Naive B cell (primary cell): Measurements from ENCODE around the gene NFATC4. TPM values are rescaled to one million over a fixed set of nuclear protein-coding genes. Genes with fewer than 3 reads are reported as not detected.

Source experiments
- ATAC-seq, 2 donors: fragments of 150-1000 bp; cut with Tn5 transposase; 2 replicates each; pipeline ENCODE4 v1.10.0; 2021; ENCODE audit warnings: low read depth in 2 of 2, mild to moderate bottlenecking in 2 of 2, moderate library complexity in 2 of 2
- DNase-seq: peaks from one replicate; pipeline ENCODE4 v3.0.0; 2022
- H3K27ac Mint-ChIP-seq, 6 donors: one replicate each; pipeline ENCODE4 v1.8.0; 2020 to 2022; ENCODE audit warnings: mild to moderate bottlenecking in 6 of 6, mixed read lengths in 6 of 6, moderate library complexity in 5 of 6, inconsistent platforms in 2 of 6
- H3K27me3 Mint-ChIP-seq, 3 donors: one replicate each; pipeline ENCODE4 v1.8.0; 2021 to 2022; ENCODE audit warnings: mixed read lengths in 3 of 3, mild to moderate bottlenecking in 1 of 3
- H3K36me3 Mint-ChIP-seq, 2 donors: one replicate each; pipeline ENCODE4 v1.8.0; 2020 to 2022; ENCODE audit warnings: mixed read lengths in 2 of 2, inconsistent platforms in 1 of 2, mild to moderate bottlenecking in 1 of 2
- H3K4me1 Mint-ChIP-seq, 3 donors: one replicate each; pipeline ENCODE4 v1.8.0; 2020 to 2022; ENCODE audit warnings: mixed read lengths in 3 of 3, inconsistent platforms in 1 of 3, mild to moderate bottlenecking in 1 of 3, moderate library complexity in 1 of 3
- H3K4me3 Mint-ChIP-seq, 8 donors: one replicate each; pipeline ENCODE4 v1.8.0; 2020 to 2022; ENCODE audit warnings: mild to moderate bottlenecking in 8 of 8, mixed read lengths in 8 of 8, moderate library complexity in 8 of 8, inconsistent platforms in 2 of 8
- H3K9me3 Mint-ChIP-seq, 7 donors: one replicate each; pipeline ENCODE4 v1.8.0; 2020 to 2022; ENCODE audit warnings: mixed read lengths in 7 of 7, mild to moderate bottlenecking in 5 of 7, inconsistent platforms in 2 of 7, moderate library complexity in 1 of 7
- polyA plus RNA-seq, 6 donors: library from polyadenylated mRNA; unstranded; fragments of 300-500 nt; fragmentation: Illumina TruSeq; gene quantifications; one replicate each; pipeline ENCODE4 v1.2.3, GENCODE V29; 2021; ENCODE audit warnings: low read depth in 6 of 6

Gene NFATC4
- polyA plus RNA-seq, 6 donors from 2014 or later: 0.19 to 0.43 TPM; not detected in 4

GRCh38 chr14:24414732-24415420 is 46.9 kb downstream of the NFATC4 start:
- peak overlapping the region in 1 of 6 donors; percentile 57 for H3K27ac Mint-ChIP-seq
- ATAC-seq: no peak

GRCh38 chr14:24415421-24416253 is 47.7 kb downstream of the NFATC4 start:
- ATAC-seq (no peak), DNase-seq (no peak)
- Mint-ChIP-seq H3K36me3 (no peaks in the 10 kb centered on the region), H3K9me3 (no peaks in the 10 kb centered on the region), H3K27ac (peak overlapping the region in 1 of 6 donors; percentile 75), H3K4me1 (peaks cover 0 to 3% (median 0%) of the 10 kb centered on the region in 3 donors), H3K4me3 (no peak overlapping the region), H3K27me3 (peaks cover 8 to 36% (median 30%) of the 10 kb centered on the region in 3 donors)

More at GRCh38 chr14:24414732-24415420, 46.9 kb downstream of the NFATC4 start:
- no peak for DNase-seq
- Mint-ChIP-seq H3K4me1 (peaks cover 0 to 3% (median 0%) of the 10 kb centered on the region in 3 donors), H3K9me3 (no peaks in the 10 kb centered on the region), H3K27me3 (peaks cover 8 to 34% (median 23%) of the 10 kb centered on the region in 3 donors), H3K36me3 (no peaks in the 10 kb centered on the region), H3K4me3 (no peak overlapping the region)

GRCh38 chr14:24416254-24416931 is 48.4 kb downstream of the NFATC4 start:
- DNase-seq (no peak), ATAC-seq (no peak)
- Mint-ChIP-seq H3K27me3 (peaks cover 8 to 36% (median 30%) of the 10 kb centered on the region in 3 donors), H3K9me3 (no peaks in the 10 kb centered on the region), H3K4me3 (no peak overlapping the region), H3K36me3 (no peaks in the 10 kb centered on the region), H3K4me1 (peaks cover 0 to 3% (median 0%) of the 10 kb centered on the region in 3 donors), H3K27ac (peak overlapping the region in 1 of 6 donors; percentile 44)

GRCh38 chr14:24416932-24417619 is 49.1 kb downstream of the NFATC4 start:
- DNase-seq: no peak
- Mint-ChIP-seq H3K36me3 (no peaks in the 10 kb centered on the region), H3K4me1 (peaks cover 0 to 3% (median 0%) of the 10 kb centered on the region in 3 donors), H3K9me3 (no peaks in the 10 kb centered on the region), H3K27me3 (peaks cover 8 to 36% (median 30%) of the 10 kb centered on the region in 3 donors), H3K27ac (no peak overlapping the region), H3K4me3 (no peak overlapping the region)
- no peak for ATAC-seq

- Mint-ChIP-seq H3K9me3 (no peaks in the 10 kb centered on the region), H3K4me1 (peaks cover 0 to 3% (median 0%) of the 10 kb centered on the region in 3 donors), H3K27ac (no peak overlapping the region), H3K27me3 (peaks cover 8 to 36% (median 30%) of the 10 kb centered on the region in 3 donors), H3K4me3 (no peak overlapping the region), H3K36me3 (no peaks in the 10 kb centered on the region)
- no peak for DNase-seq
- ATAC-seq: no peak
These were observed 50.0 kb downstream of the NFATC4 start for GRCh38 chr14:24417832-24418491.

- ATAC-seq (no peak), DNase-seq (no peak)
- H3K27me3 Mint-ChIP-seq: peaks cover 7 to 36% (median 30%) of the 10 kb centered on the region in 3 donors
- H3K4me3 Mint-ChIP-seq: no peak overlapping the region
- H3K9me3 Mint-ChIP-seq: no peaks in the 10 kb centered on the region
- peaks cover 0 to 3% (median 0%) of the 10 kb centered on the region in 3 donors for H3K4me1 Mint-ChIP-seq
- H3K27ac Mint-ChIP-seq: no peak overlapping the region
- no peaks in the 10 kb centered on the region for H3K36me3 Mint-ChIP-seq
These were observed 50.5 kb downstream of the NFATC4 start for GRCh38 chr14:24418492-24418873.

GRCh38 chr14:24422261-24422660 is 54.3 kb downstream of the NFATC4 start:
- Mint-ChIP-seq H3K4me1 (peaks cover 0 to 7% (median 0%) of the 10 kb centered on the region in 3 donors), H3K27me3 (peaks cover 5 to 24% (median 20%) of the 10 kb centered on the region in 3 donors), H3K4me3 (no peak overlapping the region), H3K9me3 (no peaks in the 10 kb centered on the region), H3K36me3 (no peaks in the 10 kb centered on the region), H3K27ac (no peak overlapping the region)
- ATAC-seq: no peak
- DNase-seq: no peak

- DNase-seq (no peak), ATAC-seq (no peak)
- Mint-ChIP-seq H3K4me3 (no peak overlapping the region), H3K27me3 (peaks cover 5 to 24% (median 19%) of the 10 kb centered on the region in 3 donors), H3K36me3 (no peaks in the 10 kb centered on the region), H3K9me3 (no peaks in the 10 kb centered on the region), H3K27ac (no peak overlapping the region), H3K4me1 (peaks cover 0 to 7% (median 5%) of the 10 kb centered on the region in 3 donors)
These were observed 55.0 kb downstream of the NFATC4 start for GRCh38 chr14:24422694-24423601.

GRCh38 chr14:24425704-24426103 is 57.7 kb downstream of the NFATC4 start:
- no peak for ATAC-seq
- DNase-seq: no peak
- H3K4me3 Mint-ChIP-seq: peak overlapping the region in 1 of 8 donors; percentile 14
- no peaks in the 10 kb centered on the region for H3K27me3 Mint-ChIP-seq
- H3K9me3 Mint-ChIP-seq: no peaks in the 10 kb centered on the region
- H3K36me3 Mint-ChIP-seq: no peaks in the 10 kb centered on the region
- peaks cover 10 to 17% (median 17%) of the 10 kb centered on the region in 3 donors for H3K4me1 Mint-ChIP-seq
- H3K27ac Mint-ChIP-seq: peak overlapping the region in 1 of 6 donors; percentile 79

- Mint-ChIP-seq H3K4me1 (peaks cover 17 to 22% (median 22%) of the 10 kb centered on the region in 3 donors), H3K9me3 (no peaks in the 10 kb centered on the region), H3K27me3 (no peaks in the 10 kb centered on the region), H3K36me3 (no peaks in the 10 kb centered on the region), H3K4me3 (peak overlapping the region in 4 of 8 donors; percentile 9 to 82 (median 70)), H3K27ac (peak overlapping the region in 3 of 6 donors; percentile 22 to 91 (median 79))
- ATAC-seq: no peak
- DNase-seq: no peak
These were observed 58.3 kb downstream of the NFATC4 start for GRCh38 chr14:24426150-24426911.

- DNase-seq: no peak
- H3K9me3 Mint-ChIP-seq: no peaks in the 10 kb centered on the region
- H3K36me3 Mint-ChIP-seq: peaks cover 0 to 6% of the 10 kb centered on the region in 2 donors
- peak overlapping the region in 3 of 6 donors; percentile 22 to 91 (median 89) for H3K27ac Mint-ChIP-seq
- H3K4me3 Mint-ChIP-seq: peak overlapping the region in 5 of 8 donors; percentile 9 to 82 (median 25)
- no peak for ATAC-seq
- H3K27me3 Mint-ChIP-seq: no peaks in the 10 kb centered on the region
- H3K4me1 Mint-ChIP-seq: peaks cover 24 to 29% (median 28%) of the 10 kb centered on the region in 3 donors
These were observed 59.0 kb downstream of the NFATC4 start for GRCh38 chr14:24426912-24427536.
